ENCODE results near the gene ALLC. TPM values are rescaled to one million over a fixed set of nuclear protein-coding genes. Genes with fewer than 3 reads are reported as not detected.

Gene ALLC
- total and polyA plus RNA-seq, 9 of the 15 experiments (the other 6 are each of a cell fraction or from before 2014, with no cell fraction given): not detected

- TF ChIP-seq ZNF143 (CRISPR knock-in tag; IDR thresholded peaks at IDR 0.05) (no peak), ZNF408 (CRISPR knock-in tag; IDR thresholded peaks at IDR 0.05; ENCODE audit: low read depth) (no peak), SAP30 (IDR thresholded peaks at IDR 0.05; ENCODE audit: borderline replicate concordance, insufficient read depth, low read depth, low read length, poor library complexity, severe bottlenecking) (no peak), HDAC2 (IDR thresholded peaks at IDR 0.05) (no peak), ZFX (CRISPR knock-in tag; IDR thresholded peaks at IDR 0.05) (no peak), USF1 (CRISPR knock-in tag; IDR thresholded peaks at IDR 0.05) (0 out of 2 replicates have a peak, but pooled peaks have one; percentile 6)
- TF ChIP-seq, protein P1, sequence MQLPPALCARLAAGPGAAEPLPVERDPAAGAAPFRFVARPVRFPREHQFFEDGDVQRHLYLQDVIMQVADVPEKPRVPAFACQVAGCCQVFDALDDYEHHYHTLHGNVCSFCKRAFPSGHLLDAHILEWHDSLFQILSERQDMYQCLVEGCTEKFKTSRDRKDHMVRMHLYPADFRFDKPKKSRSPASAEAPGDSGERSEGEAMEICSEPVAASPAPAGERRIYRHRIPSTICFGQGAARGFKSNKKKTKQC (CRISPR knock-in tag; IDR thresholded peaks at IDR 0.05): no peak
- no peak for FAIRE-seq
- Histone ChIP-seq H3K27me3 (ENCODE audit: control insufficient read depth in 2 of 2, insufficient read depth in 2 of 2, low read length in 2 of 2) (peaks cover 39 to 85% of the 10 kb centered on the region in 2 experiments), H3K36me3 (ENCODE audit: control insufficient read depth, insufficient read depth, low read length) (no peaks in the 10 kb centered on the region), H3K4me2 (ENCODE audit: insufficient read depth, low read length) (no peak overlapping the region), H3K9me3 (replicated peaks; ENCODE audit: control insufficient read depth, insufficient read depth, low read depth, low read length) (no peaks in the 10 kb centered on the region), H3K4me3 (no peak overlapping the region), H2AFZ (ENCODE audit: low read depth, low read length) (no peak overlapping the region), H3K9ac (ENCODE audit: insufficient read depth in 1 of 2, low read depth in 2 of 2, low read length in 2 of 2) (no peak overlapping the region), H3K4me1 (replicated peaks in 1 of 2; ENCODE audit: control insufficient read depth in 2 of 2, insufficient read depth in 2 of 2, low read length in 2 of 2) (peaks cover 0 to 28% of the 10 kb centered on the region in 2 experiments; a peak in 1 of 5 replicates), H3K27ac (ENCODE audit: extremely low read depth, low read depth, low read length) (no peak overlapping the region), H3K79me2 (ENCODE audit: control insufficient read depth, insufficient read depth, low read length) (no peaks in the 10 kb centered on the region), H3K9me1 (ENCODE audit: control insufficient read depth, insufficient read depth, low read length) (no peaks in the 10 kb centered on the region), H4K20me1 (replicated peaks; ENCODE audit: control insufficient read depth, insufficient read depth, low read length) (peaks cover 11% of the 10 kb centered on the region)
- in situ Hi-C loops (cut with MboI) (no loop called here), intact Hi-C loops (cut with micrococcal nuclease) (no loop called here)
- DNase-seq (ENCODE audit: extremely low read depth in 1 of 4, low spot score in 3 of 4): no peak
- ATAC-seq: no peak
- BruUV-seq (replicated peaks): no TSS peak
- WGBS (ENCODE audit: insufficient coverage, low coverage, missing lambda C conversion rate): 25% methylated on average over 32 of the region's 48 CpGs
- ChIA-PET POLR2A (interaction anchor here (0.6 kb wide), 1 partner anchor 119 kb away, joined by 3 read pairs; no protein-coding TSS in a partner anchor), CTCF (ENCODE audit: low intra/inter-chr PET ratio) (no interaction called here)
These were observed 14.4 kb upstream of the ALLC start for GRCh38 chr2:3643371-3644245.

All from K562 (cell line).